ENCODE results near the gene RNF157.

RNF157 gene

DNA sequence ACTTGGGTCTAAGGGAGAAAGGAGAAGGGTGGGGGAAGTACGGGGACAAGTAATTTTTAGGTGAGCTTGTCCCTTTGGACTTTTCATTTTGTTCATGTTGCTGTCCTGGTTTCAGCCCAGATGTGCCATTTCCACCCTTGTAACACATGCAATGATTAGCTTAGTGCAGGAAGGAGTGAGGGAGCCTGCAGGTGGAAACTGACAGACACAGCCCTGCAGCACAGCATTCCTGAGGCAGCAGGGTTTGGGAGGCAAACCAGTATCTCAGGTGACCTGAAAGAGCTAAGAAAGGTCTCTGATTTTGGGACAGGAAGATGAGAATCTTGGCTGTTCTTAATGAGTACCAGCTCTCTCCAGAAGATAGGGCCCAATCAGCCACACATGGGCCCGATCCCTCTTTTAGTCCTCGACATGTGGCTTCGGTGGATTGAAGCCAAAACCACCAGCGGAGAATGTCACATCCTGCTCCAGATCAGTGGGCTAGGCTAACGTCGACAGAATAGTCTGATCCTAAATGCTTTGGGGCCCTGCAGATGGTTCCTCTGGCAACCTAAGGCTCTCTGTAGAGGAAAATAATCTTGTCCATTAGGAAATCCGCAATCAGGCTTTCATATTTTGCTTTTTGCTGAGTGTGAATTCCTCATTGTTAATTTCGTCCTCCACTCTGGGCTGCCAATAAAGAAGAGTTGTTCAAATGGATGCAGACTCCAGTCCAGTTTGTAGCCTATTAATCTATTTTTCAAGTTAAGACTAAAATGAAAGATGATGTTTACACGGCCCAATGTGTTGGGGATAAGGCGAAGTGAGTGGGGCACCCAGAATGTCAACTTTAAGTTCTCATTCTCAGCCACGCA lies 3.8 kb upstream of the RNF157 start:
- DNase-seq (ENCODE audit: low read depth, low spot score): no peak
- Histone ChIP-seq H3K36me3 (ENCODE audit: insufficient read depth, low read length) (no peaks in the 10 kb centered on the region), H3K9me3 (ENCODE audit: low read depth, low read length) (no peaks in the 10 kb centered on the region), H3K4me3 (peak overlapping the region; percentile 40), H3K27ac (peak overlapping the region; percentile 79), H3K9ac (ENCODE audit: insufficient read length) (peak overlapping the region; percentile 23)
- TF ChIP-seq POLR2AphosphoS5 (IDR thresholded peaks at IDR 0.05; ENCODE audit: borderline replicate concordance, low read depth, low read length): no peak
- TF ChIP-seq EZH2 (IDR thresholded peaks at IDR 0.05): no peak

DNA sequence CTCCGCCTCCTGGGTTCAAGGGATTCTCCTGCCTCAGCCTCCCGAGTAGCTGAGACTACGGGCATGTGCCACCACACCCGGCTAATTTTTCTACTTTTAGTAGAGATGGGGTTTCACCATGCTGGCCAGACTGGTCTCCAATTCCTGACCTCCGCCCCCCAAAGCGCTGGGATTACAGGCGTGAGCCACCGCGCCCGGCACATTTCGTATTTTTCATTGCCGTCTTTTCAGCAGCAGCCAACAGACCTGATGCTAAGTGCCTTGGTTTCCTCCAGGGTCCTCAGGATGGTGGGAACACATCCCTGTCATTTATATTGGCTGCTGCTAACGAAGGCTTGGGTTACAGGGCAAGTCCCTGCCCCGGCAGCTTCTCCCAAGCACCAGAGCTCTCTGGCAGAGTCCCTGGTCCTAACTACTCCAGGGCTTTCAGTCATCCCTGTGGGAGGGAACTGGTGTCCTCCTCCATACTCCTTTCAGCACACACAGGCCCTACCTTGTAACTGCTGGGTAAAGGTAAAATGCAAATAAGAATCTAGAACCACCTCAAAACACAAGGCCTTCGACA lies 1.5 kb upstream of the RNF157 start:
- H3K4me3 ChIP-seq: no peak overlapping the region
- TF ChIP-seq EZH2 (IDR thresholded peaks at IDR 0.05): no peak
- TF ChIP-seq FOXP2 (optimal IDR thresholded peaks at IDR 0.05; ENCODE audit: control extremely low read depth, extremely low read length, insufficient read depth): no peak
- no peak for TF ChIP-seq POLR2AphosphoS5 (IDR thresholded peaks at IDR 0.05; ENCODE audit: borderline replicate concordance, low read depth, low read length)
- no peak overlapping the region for H3K27ac ChIP-seq
- H3K36me3 ChIP-seq (ENCODE audit: insufficient read depth, low read length): no peaks in the 10 kb centered on the region
- H3K9ac ChIP-seq (ENCODE audit: insufficient read length): no peak overlapping the region
- DNase-seq (ENCODE audit: low read depth, low spot score): no peak
- no peaks in the 10 kb centered on the region for H3K9me3 ChIP-seq (ENCODE audit: low read depth, low read length)

DNA sequence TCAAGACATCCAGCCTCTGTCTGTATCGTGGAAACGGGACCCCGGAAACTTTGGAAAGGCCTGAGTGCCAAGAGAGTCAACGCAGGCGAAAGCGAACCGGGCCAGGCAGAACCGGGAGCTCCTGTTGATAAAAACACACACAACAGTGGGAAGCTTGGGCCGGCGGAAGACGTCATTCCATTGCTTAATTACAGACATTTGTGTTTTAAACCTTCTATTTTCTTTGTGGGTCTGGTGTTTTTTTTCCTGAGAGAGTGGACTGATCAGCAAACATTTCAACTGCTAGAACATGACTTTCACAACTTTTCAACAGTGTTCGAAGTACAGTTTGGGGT lies 878 bp upstream of the RNF157 start:
- Histone ChIP-seq H3K9me3 (ENCODE audit: low read depth, low read length) (no peaks in the 10 kb centered on the region), H3K9ac (ENCODE audit: insufficient read length) (peak overlapping the region; percentile 45), H3K4me3 (peak overlapping the region; percentile 79), H3K36me3 (ENCODE audit: insufficient read depth, low read length) (no peaks in the 10 kb centered on the region), H3K27ac (no peak overlapping the region)
- DNase-seq (ENCODE audit: low read depth, low spot score): no peak
- TF ChIP-seq FOXP2 (optimal IDR thresholded peaks at IDR 0.05; ENCODE audit: control extremely low read depth, extremely low read length, insufficient read depth) (no peak), EZH2 (IDR thresholded peaks at IDR 0.05) (no peak), POLR2AphosphoS5 (IDR thresholded peaks at IDR 0.05; ENCODE audit: borderline replicate concordance, low read depth, low read length) (no peak)

- peak overlapping the region; percentile 73 for H3K4me3 ChIP-seq
- TF ChIP-seq EZH2 (IDR thresholded peaks at IDR 0.05) (no peak), FOXP2 (optimal IDR thresholded peaks at IDR 0.05; ENCODE audit: control extremely low read depth, extremely low read length, insufficient read depth) (no peak), POLR2AphosphoS5 (IDR thresholded peaks at IDR 0.05; ENCODE audit: borderline replicate concordance, low read depth, low read length) (no peak)
Observed at GRCh38 chr17:76239538-76240274, 587 bp downstream of the RNF157 start.

GRCh38 chr17:76238847-76239537 lies 1.3 kb downstream of the RNF157 start:
- DNase-seq (ENCODE audit: low read depth, low spot score): no peak
- TF ChIP-seq EZH2 (IDR thresholded peaks at IDR 0.05): no peak
- no peak for TF ChIP-seq FOXP2 (optimal IDR thresholded peaks at IDR 0.05; ENCODE audit: control extremely low read depth, extremely low read length, insufficient read depth)
- no peak for TF ChIP-seq POLR2AphosphoS5 (IDR thresholded peaks at IDR 0.05; ENCODE audit: borderline replicate concordance, low read depth, low read length)
- Histone ChIP-seq H3K4me3 (peak overlapping the region; percentile 73), H3K27ac (no peak overlapping the region), H3K9me3 (ENCODE audit: low read depth, low read length) (no peaks in the 10 kb centered on the region), H3K36me3 (ENCODE audit: insufficient read depth, low read length) (no peaks in the 10 kb centered on the region), H3K9ac (ENCODE audit: insufficient read length) (no peak overlapping the region)

More at GRCh38 chr17:76239538-76240274, 587 bp downstream of the RNF157 start:
- Histone ChIP-seq H3K9ac (ENCODE audit: insufficient read length) (no peak overlapping the region), H3K9me3 (ENCODE audit: low read depth, low read length) (no peaks in the 10 kb centered on the region), H3K36me3 (ENCODE audit: insufficient read depth, low read length) (no peaks in the 10 kb centered on the region), H3K27ac (no peak overlapping the region)
- DNase-seq (ENCODE audit: low read depth, low spot score): no peak

GRCh38 chr17:76237859-76238313 lies 2.4 kb downstream of the RNF157 start:
- Histone ChIP-seq H3K9ac (ENCODE audit: insufficient read length) (no peak overlapping the region), H3K4me3 (no peak overlapping the region), H3K9me3 (ENCODE audit: low read depth, low read length) (no peaks in the 10 kb centered on the region), H3K36me3 (ENCODE audit: insufficient read depth, low read length) (no peaks in the 10 kb centered on the region), H3K27ac (no peak overlapping the region)
- no peak for DNase-seq (ENCODE audit: low read depth, low spot score)
- TF ChIP-seq POLR2AphosphoS5 (IDR thresholded peaks at IDR 0.05; ENCODE audit: borderline replicate concordance, low read depth, low read length): no peak
- TF ChIP-seq FOXP2 (optimal IDR thresholded peaks at IDR 0.05; ENCODE audit: control extremely low read depth, extremely low read length, insufficient read depth): no peak
- TF ChIP-seq EZH2 (IDR thresholded peaks at IDR 0.05): no peak

DNA sequence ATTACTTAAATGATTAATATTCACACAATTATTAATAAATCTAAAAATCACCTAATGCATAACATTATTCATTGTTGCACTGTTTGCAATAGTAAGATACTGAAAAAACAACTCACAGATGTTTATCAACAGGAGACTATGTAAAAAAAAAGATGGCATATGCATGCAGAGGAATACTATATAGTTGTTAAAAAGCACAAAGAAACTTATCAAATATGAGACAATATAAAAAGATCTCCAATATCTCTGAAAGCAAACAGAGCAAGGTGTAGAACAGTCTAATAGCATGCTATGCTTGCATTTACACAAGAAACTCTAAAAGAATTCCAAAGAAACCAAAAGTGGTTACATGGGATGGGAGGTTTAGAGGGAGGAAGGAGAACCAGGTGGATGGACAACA lies 3.7 kb downstream of the RNF157 start:
- no peaks in the 10 kb centered on the region for H3K36me3 ChIP-seq (ENCODE audit: insufficient read depth, low read length)
- no peak for DNase-seq (ENCODE audit: low read depth, low spot score)
- H3K9me3 ChIP-seq (ENCODE audit: low read depth, low read length): no peaks in the 10 kb centered on the region
- no peak overlapping the region for H3K9ac ChIP-seq (ENCODE audit: insufficient read length)
- H3K4me3 ChIP-seq: no peak overlapping the region
- no peak overlapping the region for H3K27ac ChIP-seq
- TF ChIP-seq EZH2 (IDR thresholded peaks at IDR 0.05) (no peak), FOXP2 (optimal IDR thresholded peaks at IDR 0.05; ENCODE audit: control extremely low read depth, extremely low read length, insufficient read depth) (no peak), POLR2AphosphoS5 (IDR thresholded peaks at IDR 0.05; ENCODE audit: borderline replicate concordance, low read depth, low read length) (no peak)

GRCh38 chr17:76235883-76236282 lies 4.4 kb downstream of the RNF157 start:
- Histone ChIP-seq H3K9me3 (ENCODE audit: low read depth, low read length) (no peaks in the 10 kb centered on the region), H3K4me3 (no peak overlapping the region), H3K27ac (no peak overlapping the region), H3K9ac (ENCODE audit: insufficient read length) (no peak overlapping the region), H3K36me3 (ENCODE audit: insufficient read depth, low read length) (no peaks in the 10 kb centered on the region)
- DNase-seq (ENCODE audit: low read depth, low spot score): no peak
- TF ChIP-seq FOXP2 (optimal IDR thresholded peaks at IDR 0.05; ENCODE audit: control extremely low read depth, extremely low read length, insufficient read depth) (no peak), EZH2 (IDR thresholded peaks at IDR 0.05) (no peak), POLR2AphosphoS5 (IDR thresholded peaks at IDR 0.05; ENCODE audit: borderline replicate concordance, low read depth, low read length) (no peak)
